NT2/D1 (cell line): ENCODE data around the gene ELF1.

Experiments
- SUZ12 ChIP-seq: IDR thresholded peaks from 2 replicates; pipeline ENCODE4 v1.6.1; 2011; ENCODE audit not compliant: insufficient read length, insufficient read depth; ENCODE audit errors: extremely low read depth
- YY1 ChIP-seq: IDR thresholded peaks from 2 replicates; pipeline ENCODE4 v1.6.1; 2011; ENCODE audit not compliant: insufficient read length, insufficient read depth

DNA sequence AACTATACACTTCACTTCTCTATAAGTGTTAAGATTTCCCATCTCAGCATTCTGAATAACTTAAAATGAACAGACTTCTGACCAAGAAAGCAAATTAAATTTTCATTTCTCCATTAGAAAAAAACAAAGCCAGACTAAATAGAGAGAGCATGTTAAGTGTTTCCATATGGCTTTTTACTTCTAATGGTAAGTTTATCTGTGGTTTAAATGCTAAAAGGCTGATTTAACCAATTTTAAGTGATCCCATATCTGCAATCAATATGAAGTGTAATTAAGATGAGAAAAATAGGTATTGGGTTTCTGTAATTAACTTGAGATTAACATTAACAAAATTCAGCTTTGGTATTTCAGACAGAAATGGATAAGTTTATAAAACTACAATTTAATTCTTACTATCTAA, 107.8 kb downstream of the ELF1 start:
- TF ChIP-seq YY1 = no peak
- no peak for TF ChIP-seq SUZ12
